SK-N-SH (cell line): ENCODE measurements around the gene GLRX5. TPM values are rescaled to one million over a fixed set of nuclear protein-coding genes. Genes with fewer than 3 reads are reported as not detected.

Source experiments
- CTCF ChIA-PET: fragments of 300-600, 350-600 bp; formaldehyde crosslinking; extraction: SDS; loops from one replicate; lab custom pipeline; 2021; lab: Yijun Ruan, JAX
- POLR2A ChIA-PET: fragments of 350-600 bp; sonication (Branson Sonifier 250); formaldehyde crosslinking; extraction: SDS; loops from one replicate; lab custom pipeline; 2020; ENCODE audit warnings: antibody characterized with exemption, inconsistent platforms; lab: Yijun Ruan, JAX
- DNase-seq: peaks from one replicate; pipeline ENCODE4 v3.0.0; 2012
- H2AFZ ChIP-seq: fragments of 200-600 bp; sonication (generic); 2 replicates; pipeline ENCODE4 v1.8.1; 2016; ENCODE audit warnings: antibody characterized with exemption, mild to moderate bottlenecking, low read depth
- H3F3A ChIP-seq: fragments of 200-600 bp; sonication (generic); replicated peaks from 2 replicates; pipeline ENCODE3; 2016; ENCODE audit warnings: antibody characterized with exemption, mild to moderate bottlenecking; ENCODE audit not compliant: insufficient read depth
- H3K27ac ChIP-seq, 2 experiments: fragments of 200-500 bp in 1 of 2; fragments of 200-600 bp in 1 of 2; sonication (Bioruptor generic) in 1 of 2; sonication (generic), shearing (Covaris generic) in 1 of 2; 2 replicates each; pipeline versions ENCODE4 v1.5.1 to v1.6.1; 2014 to 2016; ENCODE audit warnings: low read depth in 2 of 2, inconsistent platforms in 1 of 2, low read length in 1 of 2, mild to moderate bottlenecking in 1 of 2, mixed read lengths in 1 of 2
- H3K27me3 ChIP-seq: fragments of 200-600 bp; sonication (generic), shearing (Covaris generic); 2 replicates; pipeline ENCODE4 v1.6.1; 2016; ENCODE audit warnings: mixed run types; ENCODE audit not compliant: insufficient read depth
- H3K36me3 ChIP-seq, 2 experiments: fragments of 200-500 bp in 1 of 2; fragments of 200-600 bp in 1 of 2; sonication (Bioruptor generic) in 1 of 2; sonication (generic) in 1 of 2; replicated peaks in 1 of 2; 2 replicates each; pipeline versions ENCODE3 to v1.5.1; 2014 to 2016; ENCODE audit warnings: low read length in 1 of 2, mild to moderate bottlenecking in 1 of 2; ENCODE audit not compliant: insufficient read depth in 2 of 2, control insufficient read depth in 1 of 2
- H3K4me1 ChIP-seq, 2 experiments: fragments of 200-500 bp in 1 of 2; fragments of 200-600 bp in 1 of 2; sonication (Bioruptor generic) in 1 of 2; sonication (generic), shearing (Covaris generic) in 1 of 2; 2 replicates each; pipeline versions ENCODE4 v1.5.1 to v1.6.1; 2014 to 2016; ENCODE audit warnings: low read depth in 1 of 2, low read length in 1 of 2, mixed run types in 1 of 2; ENCODE audit not compliant: insufficient read depth in 2 of 2, control insufficient read depth in 1 of 2
- H3K4me2 ChIP-seq: fragments of 200-600 bp; sonication (generic), shearing (Covaris generic); 2 replicates; pipeline ENCODE4 v1.6.1; 2017; ENCODE audit warnings: mixed run types
- H3K4me3 ChIP-seq, 2 experiments: fragments of 200-500 bp in 1 of 2; fragments of 200-600 bp in 1 of 2; sonication (Bioruptor generic) in 1 of 2; sonication (generic), shearing (Covaris generic) in 1 of 2; 2 replicates each; pipeline versions ENCODE4 v1.5.1 to v1.8.1; 2014 to 2016; ENCODE audit warnings: low read depth in 2 of 2, inconsistent platforms in 1 of 2, low read length in 1 of 2, mild to moderate bottlenecking in 1 of 2, mixed read lengths in 1 of 2, moderate library complexity in 1 of 2
- H3K79me2 ChIP-seq: fragments of 200-600 bp; sonication (generic); 2 replicates; pipeline ENCODE4 v1.8.1; 2017; ENCODE audit warnings: mild to moderate bottlenecking; ENCODE audit not compliant: insufficient read depth
- H3K9ac ChIP-seq: fragments of 200-600 bp; sonication (generic); 2 replicates; pipeline ENCODE4 v1.6.1; 2017; ENCODE audit warnings: mixed run types
- H3K9me2 ChIP-seq: fragments of 200-600 bp; sonication (generic); 2 replicates; pipeline ENCODE4 v1.6.1; 2017; ENCODE audit warnings: mixed run types
- H3K9me3 ChIP-seq: fragments of 200-600 bp; sonication (generic); 2 replicates; pipeline ENCODE4 v1.6.1; 2017; ENCODE audit warnings: mixed run types, mild to moderate bottlenecking, moderate library complexity
- H4K20me1 ChIP-seq: fragments of 200-600 bp; sonication (generic); 2 replicates; pipeline ENCODE4 v1.6.1; 2017; ENCODE audit warnings: mild to moderate bottlenecking, mixed run types; ENCODE audit not compliant: insufficient read depth
- EP300 ChIP-seq, 2 experiments: IDR thresholded peaks; 2 replicates each; pipeline versions ENCODE4 v1.4.0 to v1.6.1; 2012; ENCODE audit warnings: borderline replicate concordance in 1 of 2, low read depth in 1 of 2, low read length in 1 of 2
- EZH2phosphoT487 ChIP-seq: fragments of 200-600 bp; sonication (generic); IDR thresholded peaks from 2 replicates; pipeline ENCODE4 v1.6.1; 2017; ENCODE audit warnings: low read depth, mixed run types, mild to moderate bottlenecking, antibody characterized with exemption, moderate library complexity, borderline replicate concordance
- FOSL2 ChIP-seq: IDR thresholded peaks from 2 replicates; pipeline ENCODE4 v1.4.0; 2012; ENCODE audit warnings: low read depth, mild to moderate bottlenecking, moderate library complexity, borderline replicate concordance
- FOXJ3 ChIP-seq: sonication (generic); formaldehyde crosslinking; IDR thresholded peaks from 2 replicates; pipeline ENCODE4 v1.5.1; 2020; ENCODE audit warnings: mild to moderate bottlenecking, missing genetic modification reagents
- GABPA ChIP-seq: IDR thresholded peaks from 2 replicates; pipeline ENCODE4 v1.4.0; 2012; ENCODE audit warnings: low read depth, mild to moderate bottlenecking
- JUND ChIP-seq: IDR thresholded peaks from 2 replicates; pipeline ENCODE4 v1.4.0; 2012
- NRF1 ChIP-seq: IDR thresholded peaks from 2 replicates; pipeline ENCODE4 v1.6.1; 2012; ENCODE audit warnings: low read depth, mild to moderate bottlenecking, low read length
- RAD21 ChIP-seq: IDR thresholded peaks from 2 replicates; pipeline ENCODE4 v1.6.1; 2012; ENCODE audit warnings: mild to moderate bottlenecking, low read length
- RCOR1 ChIP-seq: fragments of 150-350 bp; IDR thresholded peaks from 2 replicates; pipeline ENCODE4 v1.6.1; 2017; ENCODE audit warnings: antibody characterized with exemption, low read length
- RFX5 ChIP-seq: IDR thresholded peaks from 2 replicates; pipeline ENCODE4 v1.6.1; 2012; ENCODE audit warnings: mild to moderate bottlenecking, improper control_type of control experiment, low read length
- RXRA ChIP-seq: IDR thresholded peaks from 2 replicates; pipeline ENCODE4 v1.4.0; 2012; ENCODE audit warnings: low read depth, mild to moderate bottlenecking, borderline replicate concordance
- SMC3 ChIP-seq: IDR thresholded peaks from 2 replicates; pipeline ENCODE4 v1.6.1; 2012; ENCODE audit warnings: low read depth, low read length, improper control_type of control experiment
- TAF1 ChIP-seq: IDR thresholded peaks from 2 replicates; pipeline ENCODE4 v1.6.1; 2012; ENCODE audit warnings: low read depth, mild to moderate bottlenecking, low read length, moderate library complexity, borderline replicate concordance
- TCF12 ChIP-seq: IDR thresholded peaks from 2 replicates; pipeline ENCODE4 v1.4.0; 2012
- WGBS: methylation state at CpG from one replicate; pipeline ENCODE4 v1.1.6; 2017; ENCODE audit warnings: low lambda C conversion rate; 5-methylcytosine and 5-hydroxymethylcytosine counted together
- polyA plus RNA-seq, 3 experiments: library from polyadenylated mRNA; depleted of rRNA; stranded (reverse); fragments of >200 nt; gene quantifications; 2 replicates each; pipeline ENCODE4 v1.2.3, GENCODE V29; 2012
- TF ChIP-seq, protein P1 (sequence below): IDR thresholded peaks from 2 replicates; pipeline ENCODE4 v1.4.0; 2012; ENCODE audit warnings: low read depth
- TF ChIP-seq, protein P2 (sequence below): IDR thresholded peaks from 2 replicates; pipeline ENCODE4; 2012

GLRX5 gene
- polyA plus RNA-seq, 1 of the 3 experiments (the other 2 are of a cell fraction): 29.1 TPM

DNA sequence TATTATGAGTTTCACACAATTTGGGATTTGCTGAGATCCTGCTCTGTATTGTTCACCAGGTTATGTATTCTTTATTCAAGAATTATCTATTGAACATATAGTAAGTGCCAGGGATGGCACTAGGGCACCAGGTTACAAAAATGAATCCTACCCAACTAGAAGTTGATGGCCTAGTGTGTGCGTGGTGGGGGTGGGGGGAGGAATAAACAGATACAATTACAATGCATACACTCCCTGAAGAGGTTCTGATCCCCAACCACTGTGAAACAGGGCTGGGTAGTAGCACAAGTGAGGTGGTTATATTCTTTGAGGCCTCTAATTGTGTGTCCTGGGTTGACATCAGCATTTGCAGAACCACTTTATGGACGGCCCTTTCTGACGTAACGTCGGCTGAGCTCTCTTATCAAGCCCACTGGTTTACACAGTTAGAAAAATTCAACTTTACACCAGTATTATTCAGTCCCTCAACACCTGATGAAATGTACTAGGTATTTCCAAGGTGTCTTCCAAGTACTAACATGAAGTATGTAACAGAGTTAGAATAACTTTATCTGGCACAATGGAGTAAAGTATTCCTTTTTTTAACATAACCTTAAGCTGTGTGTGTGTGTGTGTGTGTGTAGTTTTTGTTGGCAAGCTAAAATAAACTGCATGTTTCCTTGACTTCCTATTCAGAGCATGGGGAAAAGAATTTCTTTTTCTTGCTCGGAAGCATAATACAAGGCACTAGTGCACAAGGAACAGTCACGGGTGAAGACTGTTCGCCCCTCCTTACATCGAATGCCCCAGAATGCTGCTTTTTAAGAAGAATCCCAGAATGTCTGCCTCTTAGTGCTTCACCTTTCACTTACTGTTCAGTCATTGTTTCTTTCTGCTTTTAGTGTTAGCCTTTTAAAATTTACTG is 8.1 kb upstream of the GLRX5 start:
- ChIA-PET CTCF (interaction anchor here (0.6 to 15.5 kb wide), 41 partner anchors 8 to 408 kb away, joined by 3 to 254 read pairs (median 4); partner anchors contain the start of gene SYNE3), POLR2A (interaction anchor here (0.6 to 1.3 kb wide), 4 partner anchors 8 to 622 kb away, joined by 3 to 4 read pairs (median 3); no protein-coding TSS in a partner anchor)
- TF ChIP-seq NRF1 (no peak), FOXJ3 (CRISPR knock-in tag) (no peak), EZH2phosphoT487 (no peak), RCOR1 (no peak), RFX5 (no peak), TAF1 (no peak), FOSL2 (no peak), EP300 (IDR thresholded peaks at IDR 0.05; ENCODE audit: borderline replicate concordance in 1 of 2, low read depth in 1 of 2, low read length in 1 of 2) (no peak), SMC3 (no peak), JUND (no peak), RAD21 (no peak), TCF12 (no peak), RXRA (no peak), GABPA (no peak)
- TF ChIP-seq, protein P1, sequence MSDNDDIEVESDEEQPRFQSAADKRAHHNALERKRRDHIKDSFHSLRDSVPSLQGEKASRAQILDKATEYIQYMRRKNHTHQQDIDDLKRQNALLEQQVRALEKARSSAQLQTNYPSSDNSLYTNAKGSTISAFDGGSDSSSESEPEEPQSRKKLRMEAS: no peak
- TF ChIP-seq, protein P2, sequence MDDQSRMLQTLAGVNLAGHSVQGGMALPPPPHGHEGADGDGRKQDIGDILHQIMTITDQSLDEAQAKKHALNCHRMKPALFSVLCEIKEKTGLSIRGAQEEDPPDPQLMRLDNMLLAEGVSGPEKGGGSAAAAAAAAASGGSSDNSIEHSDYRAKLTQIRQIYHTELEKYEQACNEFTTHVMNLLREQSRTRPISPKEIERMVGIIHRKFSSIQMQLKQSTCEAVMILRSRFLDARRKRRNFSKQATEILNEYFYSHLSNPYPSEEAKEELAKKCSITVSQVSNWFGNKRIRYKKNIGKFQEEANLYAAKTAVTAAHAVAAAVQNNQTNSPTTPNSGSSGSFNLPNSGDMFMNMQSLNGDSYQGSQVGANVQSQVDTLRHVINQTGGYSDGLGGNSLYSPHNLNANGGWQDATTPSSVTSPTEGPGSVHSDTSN: no peak
- H3K9me3 ChIP-seq: no peaks in the 10 kb centered on the region
- 0 out of 2 replicates have a peak, but pooled peaks cover 6% of the 10 kb centered on the region for H4K20me1 ChIP-seq
- peaks cover 38% of the 10 kb centered on the region for H3K79me2 ChIP-seq
- H3K27ac ChIP-seq: peak overlapping the region; percentile 36 to 79; a peak in 2 of 4 replicates
- H3K27me3 ChIP-seq: no peaks in the 10 kb centered on the region
- H3F3A ChIP-seq: peaks cover 23% of the 10 kb centered on the region
- H3K4me1 ChIP-seq: peaks cover 9 to 31% of the 10 kb centered on the region in 2 experiments
- H3K4me2 ChIP-seq: peak overlapping the region; percentile 39; the same call in 1 of the 2 replicates
- H3K36me3 ChIP-seq: peaks cover 5 to 12% of the 10 kb centered on the region in 2 experiments
- H2AFZ ChIP-seq: no peak overlapping the region
- no peaks in the 10 kb centered on the region for H3K9me2 ChIP-seq
- H3K4me3 ChIP-seq: peak overlapping the region in 1 of 2 experiments; percentile 39; a peak in 1 of 4 replicates
- no peak overlapping the region; the same call in 1 of the 2 replicates for H3K9ac ChIP-seq
- no peak for DNase-seq
- WGBS: 95% methylated on average over 9 of the region's 9 CpGs
